GM19438 (cell line): ENCODE measurements around the gene RERE.

Experiments used
- ATAC-seq: cut with Tn5 transposase; IDR thresholded peaks from one replicate; pipeline ENCODE4 v1.9.1; 2021; ENCODE audit warnings: low read depth; ENCODE audit not compliant: unreplicated experiment

RERE gene

GRCh38 chr1:8590721-8591351 is 226.6 kb downstream of the RERE start:
- no peak for ATAC-seq

GRCh38 chr1:8589571-8589970 is 227.9 kb downstream of the RERE start:
- no peak for ATAC-seq

GRCh38 chr1:8587784-8588183 is 229.7 kb downstream of the RERE start:
- no peak for ATAC-seq

GRCh38 chr1:8586438-8586837 is 231.0 kb downstream of the RERE start:
- no peak for ATAC-seq

- no peak for ATAC-seq
Measured at GRCh38 chr1:8584316-8584715, 233.1 kb downstream of the RERE start.

GRCh38 chr1:8583031-8583430 is 234.4 kb downstream of the RERE start:
- no peak for ATAC-seq

GRCh38 chr1:8580566-8580965 is 236.9 kb downstream of the RERE start:
- no peak for ATAC-seq

GRCh38 chr1:8578936-8579335 is 238.5 kb downstream of the RERE start:
- no peak for ATAC-seq

- ATAC-seq = no peak
Measured at GRCh38 chr1:8578132-8578877, 239.1 kb downstream of the RERE start.

- ATAC-seq = no peak
Measured at GRCh38 chr1:8574985-8575384, 242.5 kb downstream of the RERE start.

GRCh38 chr1:8572106-8572505 is 245.3 kb downstream of the RERE start:
- ATAC-seq = no peak

- no peak for ATAC-seq
Measured at GRCh38 chr1:8571200-8571984, 246.0 kb downstream of the RERE start.

GRCh38 chr1:8570465-8570864 is 247.0 kb downstream of the RERE start:
- ATAC-seq = no peak

GRCh38 chr1:8569242-8569641 is 248.2 kb downstream of the RERE start:
- no peak for ATAC-seq

- ATAC-seq = no peak
Measured at GRCh38 chr1:8568837-8569236, 248.6 kb downstream of the RERE start.

GRCh38 chr1:8567146-8567545 is 250.3 kb downstream of the RERE start:
- ATAC-seq = no peak

GRCh38 chr1:8565802-8566201 is 251.6 kb downstream of the RERE start:
- ATAC-seq = no peak

- ATAC-seq = no peak
Measured at GRCh38 chr1:8563944-8564537, 253.4 kb downstream of the RERE start.

GRCh38 chr1:8562881-8563865 is 254.3 kb downstream of the RERE start:
- ATAC-seq = no peak

- no peak for ATAC-seq
Measured at GRCh38 chr1:8562222-8562621, 255.2 kb downstream of the RERE start.
